Retinal pigment epithelial cell (primary cell): ENCODE measurements around the gene AFF2.

Experiments
- DNase-seq: peaks from one replicate; pipeline ENCODE4 v3.0.0-alpha.2; 2010; ENCODE audit warnings: low read depth
- H3K4me3 ChIP-seq: 2 replicates; pipeline ENCODE4 v1.5.1; 2011; ENCODE audit warnings: mild to moderate bottlenecking, low read length, control low read depth, moderate library complexity
- TF ChIP-seq, protein P1 (sequence below): conservative IDR thresholded peaks from 2 replicates; pipeline ENCODE4 v1.5.1; 2011; ENCODE audit warnings: low read depth, low read length, control low read depth, inconsistent platforms

AFF2 gene

DNA sequence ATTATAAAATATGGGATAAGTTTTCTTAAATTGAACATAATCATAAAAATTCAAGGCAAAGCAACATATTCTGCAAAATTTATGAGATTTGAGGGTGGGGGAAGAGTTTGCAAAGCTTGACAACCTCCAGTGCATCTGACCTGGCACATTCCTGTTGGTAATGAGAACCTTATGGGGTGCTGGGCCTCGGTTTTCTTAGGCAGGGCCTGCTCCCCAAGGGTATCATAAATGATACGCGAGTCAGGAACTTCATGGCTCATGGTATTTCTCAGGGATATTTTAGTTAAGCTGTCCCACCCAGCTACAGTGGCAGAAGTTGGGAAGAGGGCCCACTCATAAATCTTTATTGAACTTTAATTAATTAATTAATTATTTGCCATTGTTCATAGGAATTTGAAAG, 13.2 kb downstream of the AFF2 start:
- TF ChIP-seq, protein P1, sequence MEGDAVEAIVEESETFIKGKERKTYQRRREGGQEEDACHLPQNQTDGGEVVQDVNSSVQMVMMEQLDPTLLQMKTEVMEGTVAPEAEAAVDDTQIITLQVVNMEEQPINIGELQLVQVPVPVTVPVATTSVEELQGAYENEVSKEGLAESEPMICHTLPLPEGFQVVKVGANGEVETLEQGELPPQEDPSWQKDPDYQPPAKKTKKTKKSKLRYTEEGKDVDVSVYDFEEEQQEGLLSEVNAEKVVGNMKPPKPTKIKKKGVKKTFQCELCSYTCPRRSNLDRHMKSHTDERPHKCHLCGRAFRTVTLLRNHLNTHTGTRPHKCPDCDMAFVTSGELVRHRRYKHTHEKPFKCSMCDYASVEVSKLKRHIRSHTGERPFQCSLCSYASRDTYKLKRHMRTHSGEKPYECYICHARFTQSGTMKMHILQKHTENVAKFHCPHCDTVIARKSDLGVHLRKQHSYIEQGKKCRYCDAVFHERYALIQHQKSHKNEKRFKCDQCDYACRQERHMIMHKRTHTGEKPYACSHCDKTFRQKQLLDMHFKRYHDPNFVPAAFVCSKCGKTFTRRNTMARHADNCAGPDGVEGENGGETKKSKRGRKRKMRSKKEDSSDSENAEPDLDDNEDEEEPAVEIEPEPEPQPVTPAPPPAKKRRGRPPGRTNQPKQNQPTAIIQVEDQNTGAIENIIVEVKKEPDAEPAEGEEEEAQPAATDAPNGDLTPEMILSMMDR, result no peak
- no peak for DNase-seq
- H3K4me3 ChIP-seq, result no peak overlapping the region

DNA sequence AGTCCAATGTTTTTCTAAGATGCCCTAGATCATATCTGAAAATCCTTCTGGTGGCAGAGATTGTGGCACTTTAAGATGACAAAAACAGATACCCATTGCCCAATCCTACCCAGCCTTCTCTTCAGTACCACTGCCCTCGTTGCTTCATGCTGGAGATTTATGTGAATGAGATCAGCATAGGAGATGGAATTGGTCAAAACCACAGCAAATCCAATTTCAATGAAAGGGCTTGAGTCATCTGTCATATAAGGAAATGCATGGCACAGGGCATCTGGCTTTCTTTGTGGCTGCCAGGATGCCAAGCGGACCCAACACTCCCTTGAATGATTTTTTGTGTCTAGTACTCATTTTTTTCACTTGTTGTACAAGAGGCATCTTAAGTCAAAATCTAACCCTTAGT, 16.8 kb downstream of the AFF2 start:
- H3K4me3 ChIP-seq, result no peak overlapping the region
- TF ChIP-seq, protein P1, result no peak
- no peak for DNase-seq

DNA sequence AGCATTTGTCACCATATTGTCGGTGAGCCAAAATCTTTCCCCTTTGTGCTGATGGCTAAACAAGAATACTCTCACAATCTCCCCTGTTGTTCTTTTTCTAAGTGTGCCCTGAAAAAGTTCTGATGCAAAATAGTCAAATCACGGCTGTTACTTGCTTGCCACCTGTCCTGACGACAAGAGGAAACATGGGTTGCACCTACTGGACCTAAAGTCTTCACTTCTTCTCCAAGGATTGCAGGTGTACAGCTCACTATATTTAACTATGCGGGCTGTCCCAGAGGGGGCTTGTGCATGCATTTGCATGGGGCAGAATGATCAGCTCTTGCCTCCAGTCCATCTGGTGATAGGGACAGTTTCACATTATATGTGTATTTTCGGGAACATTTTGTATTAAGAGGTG, 21.6 kb downstream of the AFF2 start:
- TF ChIP-seq, protein P1, result no peak
- H3K4me3 ChIP-seq, result no peak overlapping the region
- no peak for DNase-seq

DNA sequence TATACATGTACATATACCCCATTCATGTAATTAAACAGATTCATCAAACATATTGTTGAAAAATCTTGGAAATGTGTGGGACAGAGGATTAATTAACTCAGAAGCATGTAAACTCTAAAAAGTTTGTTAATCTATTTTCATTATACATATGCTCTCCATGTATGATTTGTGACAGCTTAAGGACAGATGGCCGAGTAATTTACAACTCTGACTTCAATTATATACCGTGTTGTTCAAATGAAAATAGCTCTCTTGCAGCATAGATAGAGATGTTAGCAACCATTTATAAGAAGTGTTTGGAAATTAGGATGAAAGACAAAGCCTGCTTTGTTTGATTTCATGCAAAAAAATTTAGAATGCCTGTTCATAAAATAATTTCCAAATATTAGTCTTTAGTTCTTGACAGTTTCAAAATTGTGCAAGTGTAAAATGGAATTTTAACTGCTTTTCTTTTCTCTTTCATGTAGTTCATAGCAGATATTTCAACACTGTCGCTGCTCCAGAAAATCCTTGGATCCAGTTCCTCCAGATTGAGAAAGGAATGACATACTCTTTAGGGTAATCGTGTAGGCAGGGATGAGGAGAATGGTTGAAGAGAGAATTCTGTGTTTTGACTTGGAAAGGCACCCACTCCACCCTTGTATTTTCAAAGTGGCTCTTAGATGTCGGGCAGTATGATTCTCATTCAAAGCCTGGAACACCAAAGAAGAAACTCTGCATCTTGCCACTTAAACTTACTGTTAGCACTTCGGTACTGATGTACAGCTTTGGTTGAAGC, 23.1 kb downstream of the AFF2 start:
- no peak overlapping the region for H3K4me3 ChIP-seq

DNA sequence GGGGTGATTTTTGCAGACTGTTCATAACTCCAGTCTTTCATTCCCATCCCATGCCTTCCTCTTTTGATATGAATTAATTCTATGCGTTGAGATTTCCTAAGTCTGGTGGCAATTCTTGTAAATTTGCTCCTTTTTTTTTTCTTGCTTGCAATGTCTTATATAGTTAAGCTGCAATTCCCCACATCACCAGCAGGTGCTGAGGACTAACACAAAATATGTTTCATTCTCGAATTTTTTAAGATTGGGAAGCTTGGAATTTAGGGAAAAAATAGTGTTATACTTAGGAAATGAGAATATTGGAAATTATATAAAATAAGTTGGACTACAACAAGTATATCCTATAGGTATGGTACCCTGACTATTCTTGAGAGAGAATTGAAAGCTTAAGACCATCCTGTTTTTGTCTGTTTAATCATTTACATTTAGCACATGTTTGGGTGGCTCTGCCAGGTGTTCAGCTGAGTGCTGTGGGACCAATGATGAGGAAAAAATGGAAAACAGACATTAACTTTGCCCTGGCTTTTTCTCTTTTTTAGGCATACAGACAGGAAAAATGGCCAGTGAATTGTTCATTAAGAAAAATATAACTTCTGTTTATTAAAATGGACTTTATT, 30.2 kb downstream of the AFF2 start:
- DNase-seq, result no peak
- TF ChIP-seq, protein P1, result peak; percentile 71
- H3K4me3 ChIP-seq, result no peak overlapping the region

More for the DNA sequence above, 23.1 kb downstream of the AFF2 start:
- TF ChIP-seq, protein P1, result no peak
- DNase-seq, result no peak

DNA sequence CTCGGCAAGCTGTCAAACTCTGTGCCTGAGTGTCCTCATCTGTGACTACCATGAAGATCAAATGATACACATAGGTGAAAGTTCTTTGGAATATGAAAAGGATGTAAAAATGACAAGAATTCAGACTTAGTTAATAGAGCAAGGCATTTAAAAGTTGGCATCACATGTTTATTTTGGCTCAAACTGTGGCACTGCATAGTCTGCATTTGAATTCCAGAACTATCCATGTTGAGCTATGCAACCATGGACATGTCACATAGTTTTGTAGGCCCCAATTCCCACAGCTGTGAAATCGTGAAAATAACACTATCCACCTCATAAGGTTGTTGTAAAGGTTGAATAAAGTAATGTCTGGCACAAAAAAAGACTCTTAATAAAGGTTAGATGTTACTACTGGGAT, 33.9 kb downstream of the AFF2 start:
- DNase-seq, result no peak
- no peak overlapping the region for H3K4me3 ChIP-seq
- TF ChIP-seq, protein P1, result no peak

DNA sequence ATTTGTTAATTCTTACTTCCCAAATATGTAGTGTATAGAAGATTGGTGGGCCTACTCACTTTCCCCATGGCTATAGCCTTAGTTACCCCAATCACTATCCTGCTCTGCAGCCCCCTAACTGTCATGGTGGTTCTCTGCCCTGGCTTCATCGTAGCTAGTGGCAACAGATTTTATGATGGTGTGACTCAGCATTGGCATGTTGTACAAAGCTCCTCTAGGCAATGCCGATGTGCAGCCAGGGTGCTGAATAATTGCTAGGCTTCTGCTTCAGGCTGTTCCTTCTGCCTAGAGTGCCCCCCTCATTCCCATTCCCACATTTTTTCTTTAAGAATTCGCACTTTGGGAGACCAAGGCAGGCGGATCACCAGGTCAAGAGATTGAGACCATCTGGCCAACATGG, 35.2 kb downstream of the AFF2 start:
- no peak for DNase-seq
- no peak overlapping the region for H3K4me3 ChIP-seq
- TF ChIP-seq, protein P1, result no peak
